Smooth muscle cell (in vitro differentiated cells): ENCODE results near the gene IGF1R. TPM values are rescaled to one million over a fixed set of nuclear protein-coding genes. Genes with fewer than 3 reads are reported as not detected.

Experiments used
- DNase-seq: peaks from one replicate; lab custom pipeline; 2025; ENCODE audit not compliant: unreplicated experiment; lab: John Stamatoyannopoulos, UW
- H2AFZ ChIP-seq: fragments of 200-600 bp; sonication (generic); 2 replicates; pipeline ENCODE4 v1.6.0; 2016; ENCODE audit warnings: antibody characterized with exemption, low read depth, mild to moderate bottlenecking
- H3F3A ChIP-seq: fragments of 200-600 bp; sonication (generic); 2 replicates; pipeline ENCODE4 v1.6.0; 2017; ENCODE audit warnings: antibody characterized with exemption, low read depth
- H3K27ac ChIP-seq: fragments of 200-600 bp; sonication (generic); 2 replicates; pipeline ENCODE4 v1.5.1; 2016; ENCODE audit warnings: low read depth, mild to moderate bottlenecking
- H3K27me3 ChIP-seq: fragments of 200-600 bp; sonication (generic); 2 replicates; pipeline ENCODE4 v1.6.1; 2016; ENCODE audit warnings: low read depth, mild to moderate bottlenecking
- H3K36me3 ChIP-seq: fragments of 200-600 bp; sonication (generic); 2 replicates; pipeline ENCODE4 v1.5.1; 2016; ENCODE audit warnings: low read depth
- H3K4me1 ChIP-seq: fragments of 200-600 bp; sonication (generic); 2 replicates; pipeline ENCODE4 v1.5.1; 2016; ENCODE audit warnings: low read depth
- H3K4me2 ChIP-seq: fragments of 200-600 bp; sonication (generic); 2 replicates; pipeline ENCODE4 v1.6.0; 2016; ENCODE audit warnings: mild to moderate bottlenecking
- H3K4me3 ChIP-seq: fragments of 200-600 bp; sonication (generic); 2 replicates; pipeline ENCODE4 v1.5.1; 2016; ENCODE audit warnings: mild to moderate bottlenecking
- H3K79me2 ChIP-seq: fragments of 200-600 bp; sonication (generic); 2 replicates; pipeline ENCODE4 v1.6.0; 2016; ENCODE audit warnings: low read depth, mild to moderate bottlenecking
- H3K9ac ChIP-seq: fragments of 200-600 bp; sonication (generic); 2 replicates; pipeline ENCODE4 v1.6.0; 2016; ENCODE audit warnings: low read depth
- H3K9me3 ChIP-seq: fragments of 200-600 bp; sonication (generic); replicated peaks from 2 replicates; pipeline ENCODE4 v1.5.1; 2016; ENCODE audit warnings: low read depth
- H4K20me1 ChIP-seq: fragments of 200-600 bp; sonication (generic); 2 replicates; pipeline ENCODE4 v1.6.0; 2016; ENCODE audit warnings: low read depth
- CTCF ChIP-seq: fragments of 200-600 bp; sonication (generic); IDR thresholded peaks from 2 replicates; pipeline ENCODE4 v1.5.1; 2017; ENCODE audit warnings: borderline replicate concordance, mild to moderate bottlenecking, antibody characterized with exemption; ENCODE audit not compliant: insufficient read depth, poor library complexity, severe bottlenecking
- WGBS: methylation state at CpG from one replicate; pipeline ENCODE4 v1.1.7; 2016; ENCODE audit warnings: low lambda C conversion rate; 5-methylcytosine and 5-hydroxymethylcytosine counted together
- polyA plus RNA-seq: library from polyadenylated mRNA; unstranded; fragments of >200 nt; fragmentation: Nextera tagmentation; extraction: Ambion mirVana; gene quantifications from 2 replicates; pipeline ENCODE4 v1.2.1, GENCODE V29; 2016
- total RNA-seq: library from RNA; depleted of rRNA; stranded (reverse); fragments of >200 nt; gene quantifications from 2 replicates; pipeline ENCODE4 v1.2.3, GENCODE V29; 2014

Gene IGF1R
- total and polyA plus RNA-seq, 2 experiments from 2014 or later: 14.0 to 70.2 TPM

GRCh38 chr15:98823012-98823458 is 174.7 kb downstream of the IGF1R start:
- Histone ChIP-seq H3K27me3 (no peaks in the 10 kb centered on the region), H3K9me3 (no peaks in the 10 kb centered on the region), H3K4me3 (no peak overlapping the region), H3K4me2 (no peak overlapping the region), H3K9ac (no peak overlapping the region), H3K4me1 (peaks cover 17% of the 10 kb centered on the region), H3K79me2 (peaks cover 66% of the 10 kb centered on the region), H3K27ac (peak overlapping the region; percentile 54), H3F3A (no peaks in the 10 kb centered on the region), H3K36me3 (no peaks in the 10 kb centered on the region), H2AFZ (no peak overlapping the region), H4K20me1 (peaks cover 30% of the 10 kb centered on the region)
- DNase-seq: no peak
- 34% methylated on average over 2 of the region's 2 CpGs for WGBS
- TF ChIP-seq CTCF: no peak

GRCh38 chr15:98823616-98824015 is 175.3 kb downstream of the IGF1R start:
- Histone ChIP-seq H3K79me2 (peaks cover 69% of the 10 kb centered on the region), H3K9ac (no peak overlapping the region), H3F3A (no peaks in the 10 kb centered on the region), H3K36me3 (no peaks in the 10 kb centered on the region), H2AFZ (no peak overlapping the region), H3K4me3 (no peak overlapping the region), H3K9me3 (no peaks in the 10 kb centered on the region), H4K20me1 (peaks cover 26% of the 10 kb centered on the region), H3K27me3 (no peaks in the 10 kb centered on the region), H3K4me1 (peaks cover 17% of the 10 kb centered on the region), H3K4me2 (no peak overlapping the region), H3K27ac (no peak overlapping the region)
- DNase-seq: no peak
- TF ChIP-seq CTCF: no peak

GRCh38 chr15:98824595-98824994 is 176.3 kb downstream of the IGF1R start:
- Histone ChIP-seq H3K4me3 (no peak overlapping the region), H3K36me3 (peaks cover 5% of the 10 kb centered on the region), H2AFZ (no peak overlapping the region), H3K9me3 (peaks cover 7% of the 10 kb centered on the region), H3K79me2 (peaks cover 70% of the 10 kb centered on the region), H3K27me3 (no peaks in the 10 kb centered on the region), H3K4me1 (peaks cover 17% of the 10 kb centered on the region), H3K4me2 (no peak overlapping the region), H3F3A (no peaks in the 10 kb centered on the region), H4K20me1 (peaks cover 16% of the 10 kb centered on the region), H3K9ac (no peak overlapping the region), H3K27ac (no peak overlapping the region)
- over 99% methylated on average over 10 of the region's 10 CpGs for WGBS
- no peak for TF ChIP-seq CTCF
- no peak for DNase-seq

GRCh38 chr15:98826658-98827057 is 178.3 kb downstream of the IGF1R start:
- H3K36me3 ChIP-seq: peaks cover 24% of the 10 kb centered on the region
- TF ChIP-seq CTCF: no peak
- H3F3A ChIP-seq: no peaks in the 10 kb centered on the region
- 92% methylated on average over 3 of the region's 3 CpGs for WGBS
- no peaks in the 10 kb centered on the region for H3K27me3 ChIP-seq
- no peak overlapping the region for H3K9ac ChIP-seq
- DNase-seq: no peak
- peaks cover 73% of the 10 kb centered on the region for H3K79me2 ChIP-seq
- peaks cover 10% of the 10 kb centered on the region for H4K20me1 ChIP-seq
- no peak overlapping the region for H3K27ac ChIP-seq
- no peak overlapping the region for H3K4me3 ChIP-seq
- peaks cover 17% of the 10 kb centered on the region for H3K4me1 ChIP-seq
- peaks cover 18% of the 10 kb centered on the region for H3K9me3 ChIP-seq
- no peak overlapping the region for H2AFZ ChIP-seq
- H3K4me2 ChIP-seq: no peak overlapping the region
